Effector memory CD4-positive, alpha-beta T cell (primary cell): ENCODE results near the gene LCN10.

Experiments
- DNase-seq, 3 donors: peaks; one replicate each; pipeline ENCODE4 v3.0.0-alpha.2; 2020
- H3K27ac ChIP-seq: 2 replicates; pipeline ENCODE4 v1.7.0; 2013; ENCODE audit warnings: mild to moderate bottlenecking, low read length, moderate library complexity; ENCODE audit not compliant: insufficient read depth, poor library complexity, severe bottlenecking
- H3K27me3 ChIP-seq: replicated peaks from 2 replicates; pipeline ENCODE4 v1.7.0; 2013; ENCODE audit warnings: mild to moderate bottlenecking, low read length; ENCODE audit not compliant: insufficient read depth, control insufficient read depth, poor library complexity, severe bottlenecking
- H3K36me3 ChIP-seq: 2 replicates; pipeline ENCODE4 v1.7.0; 2013; ENCODE audit warnings: mild to moderate bottlenecking, low read length, moderate library complexity; ENCODE audit not compliant: control insufficient read depth, insufficient read depth
- H3K4me1 ChIP-seq: 2 replicates; pipeline ENCODE4 v1.7.0; 2013; ENCODE audit warnings: low read length, mild to moderate bottlenecking; ENCODE audit not compliant: control insufficient read depth, insufficient read depth, poor library complexity, severe bottlenecking
- H3K4me3 ChIP-seq: 2 replicates; pipeline ENCODE4 v1.7.0; 2013; ENCODE audit warnings: low read length, low read depth, mild to moderate bottlenecking; ENCODE audit not compliant: insufficient read depth, poor library complexity, severe bottlenecking
- H3K9me3 ChIP-seq: 2 replicates; pipeline ENCODE4 v1.7.0; 2013; ENCODE audit warnings: mild to moderate bottlenecking, low read length, moderate library complexity; ENCODE audit not compliant: control insufficient read depth

LCN10 gene

DNA sequence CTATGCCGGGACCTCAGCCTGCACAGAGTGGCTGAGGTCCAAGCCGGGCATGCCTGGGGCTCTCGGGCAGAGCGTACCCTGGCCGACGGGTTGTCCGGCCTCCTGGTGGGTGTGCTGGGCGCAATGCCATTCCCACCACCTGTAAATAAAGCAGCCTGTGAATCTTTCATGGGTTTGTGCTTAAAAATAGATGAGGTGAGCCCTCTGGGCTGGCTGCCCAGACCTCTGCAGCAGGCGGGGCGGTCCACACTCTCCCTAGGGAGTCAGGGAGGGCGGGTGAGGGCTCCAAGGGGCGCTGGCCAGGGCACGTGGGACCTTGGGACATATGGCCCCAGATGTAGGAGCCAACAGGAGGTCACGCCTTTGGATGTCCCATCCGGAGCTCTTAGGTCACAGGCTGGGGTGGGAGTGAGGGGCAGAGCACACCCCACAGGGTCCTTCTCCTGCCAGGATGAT lies 51.9 kb downstream of the LCN10 start:
- no peak for DNase-seq
- no peak overlapping the region for H3K4me3 ChIP-seq
- H3K27me3 ChIP-seq: no peaks in the 10 kb centered on the region
- peaks cover 13% of the 10 kb centered on the region for H3K4me1 ChIP-seq
- no peaks in the 10 kb centered on the region for H3K36me3 ChIP-seq
- H3K27ac ChIP-seq: no peak overlapping the region
- no peaks in the 10 kb centered on the region for H3K9me3 ChIP-seq

GRCh38 chr9:136690104-136690805 lies 52.5 kb downstream of the LCN10 start:
- Histone ChIP-seq H3K4me3 (no peak overlapping the region), H3K4me1 (peaks cover 14% of the 10 kb centered on the region), H3K36me3 (no peaks in the 10 kb centered on the region), H3K9me3 (no peaks in the 10 kb centered on the region), H3K27ac (no peak overlapping the region), H3K27me3 (no peaks in the 10 kb centered on the region)
- DNase-seq: no peak

DNA sequence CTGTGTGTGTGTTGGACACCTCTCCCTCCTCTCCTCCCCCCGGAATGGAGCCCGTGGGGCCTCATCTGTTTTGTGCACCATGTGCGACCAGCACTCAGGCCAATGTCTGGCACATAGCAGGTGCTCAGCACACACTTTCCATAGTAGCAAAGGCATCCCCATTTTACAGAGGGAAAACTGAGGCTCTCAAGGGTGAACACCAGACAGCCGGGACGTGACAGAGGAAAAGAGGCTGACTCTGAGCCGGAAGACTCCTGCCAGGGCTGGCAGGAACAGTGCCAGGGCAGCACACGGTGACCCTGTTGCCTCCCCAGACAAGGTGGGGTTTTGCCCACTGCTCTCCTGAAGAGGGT lies 53.7 kb downstream of the LCN10 start:
- H3K4me1 ChIP-seq: peaks cover 14% of the 10 kb centered on the region
- DNase-seq: no peak

DNA sequence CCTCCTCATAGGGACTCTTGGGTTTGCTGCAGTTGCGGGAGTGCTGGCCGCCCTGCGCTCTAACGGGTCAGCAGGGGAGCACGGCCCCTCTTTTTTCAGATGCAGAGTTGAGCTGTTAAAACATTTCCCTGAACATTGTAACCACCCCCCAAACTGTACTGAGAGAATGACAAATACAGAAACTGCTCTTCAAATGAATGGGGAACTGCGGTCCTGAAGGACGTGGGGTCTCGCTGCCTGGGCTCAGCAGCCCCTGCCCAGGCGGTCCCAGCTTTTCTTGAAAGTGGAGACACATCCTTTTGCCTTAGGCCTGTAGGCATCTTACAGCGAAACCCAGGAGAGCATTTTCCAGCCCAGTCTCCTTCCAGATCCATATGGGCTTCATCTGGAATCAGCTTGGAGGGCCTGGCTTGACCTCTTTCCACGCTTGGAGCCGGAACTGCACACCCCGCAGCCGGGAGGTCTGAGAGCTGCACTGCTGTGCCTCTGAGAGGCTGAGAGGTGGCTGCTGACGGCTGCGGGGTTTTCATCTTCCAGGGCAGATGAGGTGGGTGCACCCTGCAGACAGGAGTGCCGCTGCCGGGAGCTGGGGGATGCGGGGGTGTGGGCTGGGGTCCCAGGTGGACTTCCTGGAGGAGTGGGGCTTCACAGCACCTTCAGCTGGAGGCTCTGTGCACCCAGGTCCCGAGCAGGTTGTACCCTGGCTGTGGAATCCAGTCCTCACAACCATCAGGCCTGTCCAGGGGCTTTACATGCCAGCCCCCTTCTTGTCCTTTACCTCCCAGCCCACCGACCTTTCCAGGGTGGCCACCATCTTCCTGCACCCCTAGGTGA lies 54.2 kb downstream of the LCN10 start:
- H3K4me3 ChIP-seq: no peak overlapping the region
- no peaks in the 10 kb centered on the region for H3K9me3 ChIP-seq
- no peaks in the 10 kb centered on the region for H3K27me3 ChIP-seq
- no peaks in the 10 kb centered on the region for H3K36me3 ChIP-seq
- peaks cover 14% of the 10 kb centered on the region for H3K4me1 ChIP-seq
- no peak for DNase-seq
- H3K27ac ChIP-seq: no peak overlapping the region

More for the DNA sequence above, 53.7 kb downstream of the LCN10 start:
- Histone ChIP-seq H3K27me3 (no peaks in the 10 kb centered on the region), H3K27ac (no peak overlapping the region), H3K36me3 (no peaks in the 10 kb centered on the region), H3K9me3 (no peaks in the 10 kb centered on the region), H3K4me3 (no peak overlapping the region)
